ENCODE measurements around the gene PCNX2.

PCNX2 gene

DNA sequence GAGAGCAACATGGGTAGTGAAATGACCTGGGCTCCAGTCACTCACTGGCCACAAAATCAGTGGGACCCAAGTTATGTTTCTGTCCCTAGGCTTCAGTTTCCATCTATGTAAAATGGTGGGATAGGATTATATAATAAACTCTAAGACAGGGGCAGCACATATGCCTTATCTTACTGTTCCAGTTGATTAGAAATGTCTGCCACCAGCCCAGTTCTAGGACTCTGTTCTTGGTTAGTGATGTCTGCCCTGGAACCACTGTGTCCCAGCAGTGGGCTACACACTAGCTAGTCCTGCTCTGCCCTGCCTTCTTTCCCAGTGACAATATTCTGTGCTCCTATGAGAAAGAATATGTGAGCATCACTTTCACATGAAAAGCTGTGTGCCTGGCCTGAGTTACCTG lies 138.3 kb downstream of the PCNX2 start:
- DNase-seq (ENCODE audit: low read depth, low spot score): no peak
- H3K4me3 ChIP-seq (ENCODE audit: insufficient read length, low read depth): no peak overlapping the region
- H3K9ac ChIP-seq (ENCODE audit: insufficient read length, low read depth): no peak overlapping the region
- TF ChIP-seq ZNF274 (IDR thresholded peaks at IDR 0.05; ENCODE audit: low read depth, low read length) (no peak), YY1 (IDR thresholded peaks at IDR 0.05; ENCODE audit: insufficient read depth, insufficient read length) (no peak), SUZ12 (IDR thresholded peaks at IDR 0.05; ENCODE audit: extremely low read depth, insufficient read depth, insufficient read length) (no peak)
- no peaks in the 10 kb centered on the region for H3K4me1 ChIP-seq (ENCODE audit: insufficient read depth, insufficient read length)
- H3K36me3 ChIP-seq (ENCODE audit: insufficient read depth, insufficient read length, low read length): peaks cover 27% of the 10 kb centered on the region
- H3K9me3 ChIP-seq (ENCODE audit: insufficient read depth, low read length): no peaks in the 10 kb centered on the region; the same call in 1 of the 2 replicates
- H3K27me3 ChIP-seq (ENCODE audit: insufficient read depth, insufficient read length): no peaks in the 10 kb centered on the region

DNA sequence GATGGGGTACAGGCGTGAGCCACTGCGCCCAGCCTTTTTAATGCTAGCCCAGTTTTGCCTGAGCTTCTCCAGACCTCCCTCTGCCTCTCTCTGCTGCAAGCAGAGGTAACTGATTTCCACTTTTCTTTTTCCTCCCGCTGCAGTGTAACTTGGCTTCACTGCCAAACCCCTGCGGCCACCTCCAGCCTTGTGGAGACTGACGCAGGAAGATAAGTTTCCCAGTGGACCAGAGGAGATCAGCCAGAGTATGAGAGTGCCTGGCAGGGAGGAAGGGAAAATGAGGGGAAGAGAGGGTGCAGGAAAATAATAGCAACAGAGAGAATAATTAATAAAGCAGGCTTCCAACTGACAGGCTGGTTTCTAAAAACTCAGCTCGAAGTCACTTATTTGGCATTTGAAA lies 143.7 kb downstream of the PCNX2 start:
- TF ChIP-seq YY1 (IDR thresholded peaks at IDR 0.05; ENCODE audit: insufficient read depth, insufficient read length): no peak
- TF ChIP-seq ZNF274 (IDR thresholded peaks at IDR 0.05; ENCODE audit: low read depth, low read length): no peak
- TF ChIP-seq SUZ12 (IDR thresholded peaks at IDR 0.05; ENCODE audit: extremely low read depth, insufficient read depth, insufficient read length): no peak
- H3K36me3 ChIP-seq (ENCODE audit: insufficient read depth, insufficient read length, low read length): peaks cover 11% of the 10 kb centered on the region
- DNase-seq (ENCODE audit: low read depth, low spot score): no peak
- no peak overlapping the region for H3K9ac ChIP-seq (ENCODE audit: insufficient read length, low read depth)
- H3K9me3 ChIP-seq (ENCODE audit: insufficient read depth, low read length): no peaks in the 10 kb centered on the region; the same call in 1 of the 2 replicates
- no peak overlapping the region for H3K4me3 ChIP-seq (ENCODE audit: insufficient read length, low read depth)
- H3K27me3 ChIP-seq (ENCODE audit: insufficient read depth, insufficient read length): no peaks in the 10 kb centered on the region
- H3K4me1 ChIP-seq (ENCODE audit: insufficient read depth, insufficient read length): no peaks in the 10 kb centered on the region

DNA sequence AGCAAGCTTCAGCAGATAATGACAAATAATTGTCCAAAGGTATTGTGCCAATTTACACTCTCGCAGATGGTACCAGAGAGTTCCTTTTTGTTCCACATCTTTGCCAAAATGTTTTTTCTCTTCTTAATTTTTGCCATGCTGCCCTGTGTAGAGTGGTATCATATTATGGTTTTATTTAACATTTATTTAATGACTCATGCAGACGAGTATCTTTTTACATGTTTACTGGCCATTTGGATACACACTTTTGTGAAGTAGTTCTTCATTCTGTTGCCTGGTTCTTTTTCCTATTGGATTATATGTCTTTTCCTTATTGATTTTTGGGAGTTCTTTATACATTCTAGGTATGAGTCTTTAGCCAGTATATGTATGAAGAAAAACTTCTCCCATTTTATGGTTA lies 151.1 kb downstream of the PCNX2 start:
- no peak overlapping the region for H3K9ac ChIP-seq (ENCODE audit: insufficient read length, low read depth)
- TF ChIP-seq SUZ12 (IDR thresholded peaks at IDR 0.05; ENCODE audit: extremely low read depth, insufficient read depth, insufficient read length) (no peak), YY1 (IDR thresholded peaks at IDR 0.05; ENCODE audit: insufficient read depth, insufficient read length) (no peak), ZNF274 (IDR thresholded peaks at IDR 0.05; ENCODE audit: low read depth, low read length) (no peak)
- H3K4me3 ChIP-seq (ENCODE audit: insufficient read length, low read depth): no peak overlapping the region
- H3K9me3 ChIP-seq (ENCODE audit: insufficient read depth, low read length): no peaks in the 10 kb centered on the region
- no peak for DNase-seq (ENCODE audit: low read depth, low spot score)
- H3K4me1 ChIP-seq (ENCODE audit: insufficient read depth, insufficient read length): no peaks in the 10 kb centered on the region
- H3K36me3 ChIP-seq (ENCODE audit: insufficient read depth, insufficient read length, low read length): no peaks in the 10 kb centered on the region
- H3K27me3 ChIP-seq (ENCODE audit: insufficient read depth, insufficient read length): no peaks in the 10 kb centered on the region

- TF ChIP-seq SUZ12 (IDR thresholded peaks at IDR 0.05; ENCODE audit: extremely low read depth, insufficient read depth, insufficient read length) (no peak), ZNF274 (IDR thresholded peaks at IDR 0.05; ENCODE audit: low read depth, low read length) (no peak), YY1 (IDR thresholded peaks at IDR 0.05; ENCODE audit: insufficient read depth, insufficient read length) (no peak)
- no peak overlapping the region for H3K4me3 ChIP-seq (ENCODE audit: insufficient read length, low read depth)
- no peak overlapping the region for H3K9ac ChIP-seq (ENCODE audit: insufficient read length, low read depth)
- H3K27me3 ChIP-seq (ENCODE audit: insufficient read depth, insufficient read length): no peaks in the 10 kb centered on the region
- peak; percentile 44 for DNase-seq (ENCODE audit: low read depth, low spot score)
- H3K9me3 ChIP-seq (ENCODE audit: insufficient read depth, low read length): no peaks in the 10 kb centered on the region
- peaks cover 2% of the 10 kb centered on the region for H3K36me3 ChIP-seq (ENCODE audit: insufficient read depth, insufficient read length, low read length)
- H3K4me1 ChIP-seq (ENCODE audit: insufficient read depth, insufficient read length): no peaks in the 10 kb centered on the region
Observed at GRCh38 chr1:233143241-233143640, 152.3 kb downstream of the PCNX2 start.

GRCh38 chr1:233140974-233141373 lies 154.6 kb downstream of the PCNX2 start:
- Histone ChIP-seq H3K4me1 (ENCODE audit: insufficient read depth, insufficient read length) (no peaks in the 10 kb centered on the region), H3K27me3 (ENCODE audit: insufficient read depth, insufficient read length) (no peaks in the 10 kb centered on the region), H3K4me3 (ENCODE audit: insufficient read length, low read depth) (no peak overlapping the region), H3K9me3 (ENCODE audit: insufficient read depth, low read length) (no peaks in the 10 kb centered on the region), H3K9ac (ENCODE audit: insufficient read length, low read depth) (no peak overlapping the region), H3K36me3 (ENCODE audit: insufficient read depth, insufficient read length, low read length) (peaks cover 13% of the 10 kb centered on the region)
- no peak for DNase-seq (ENCODE audit: low read depth, low spot score)
- TF ChIP-seq ZNF274 (IDR thresholded peaks at IDR 0.05; ENCODE audit: low read depth, low read length) (no peak), SUZ12 (IDR thresholded peaks at IDR 0.05; ENCODE audit: extremely low read depth, insufficient read depth, insufficient read length) (no peak), YY1 (IDR thresholded peaks at IDR 0.05; ENCODE audit: insufficient read depth, insufficient read length) (no peak)

- H3K27me3 ChIP-seq (ENCODE audit: insufficient read depth, insufficient read length): no peaks in the 10 kb centered on the region
- no peak overlapping the region for H3K9ac ChIP-seq (ENCODE audit: insufficient read length, low read depth)
- peaks cover 13% of the 10 kb centered on the region for H3K36me3 ChIP-seq (ENCODE audit: insufficient read depth, insufficient read length, low read length)
- TF ChIP-seq SUZ12 (IDR thresholded peaks at IDR 0.05; ENCODE audit: extremely low read depth, insufficient read depth, insufficient read length) (no peak), ZNF274 (IDR thresholded peaks at IDR 0.05; ENCODE audit: low read depth, low read length) (no peak), YY1 (IDR thresholded peaks at IDR 0.05; ENCODE audit: insufficient read depth, insufficient read length) (no peak)
- DNase-seq (ENCODE audit: low read depth, low spot score): no peak
- no peaks in the 10 kb centered on the region for H3K4me1 ChIP-seq (ENCODE audit: insufficient read depth, insufficient read length)
- no peak overlapping the region for H3K4me3 ChIP-seq (ENCODE audit: insufficient read length, low read depth)
- no peaks in the 10 kb centered on the region for H3K9me3 ChIP-seq (ENCODE audit: insufficient read depth, low read length)
Observed at GRCh38 chr1:233140499-233140898, 155.0 kb downstream of the PCNX2 start.

DNA sequence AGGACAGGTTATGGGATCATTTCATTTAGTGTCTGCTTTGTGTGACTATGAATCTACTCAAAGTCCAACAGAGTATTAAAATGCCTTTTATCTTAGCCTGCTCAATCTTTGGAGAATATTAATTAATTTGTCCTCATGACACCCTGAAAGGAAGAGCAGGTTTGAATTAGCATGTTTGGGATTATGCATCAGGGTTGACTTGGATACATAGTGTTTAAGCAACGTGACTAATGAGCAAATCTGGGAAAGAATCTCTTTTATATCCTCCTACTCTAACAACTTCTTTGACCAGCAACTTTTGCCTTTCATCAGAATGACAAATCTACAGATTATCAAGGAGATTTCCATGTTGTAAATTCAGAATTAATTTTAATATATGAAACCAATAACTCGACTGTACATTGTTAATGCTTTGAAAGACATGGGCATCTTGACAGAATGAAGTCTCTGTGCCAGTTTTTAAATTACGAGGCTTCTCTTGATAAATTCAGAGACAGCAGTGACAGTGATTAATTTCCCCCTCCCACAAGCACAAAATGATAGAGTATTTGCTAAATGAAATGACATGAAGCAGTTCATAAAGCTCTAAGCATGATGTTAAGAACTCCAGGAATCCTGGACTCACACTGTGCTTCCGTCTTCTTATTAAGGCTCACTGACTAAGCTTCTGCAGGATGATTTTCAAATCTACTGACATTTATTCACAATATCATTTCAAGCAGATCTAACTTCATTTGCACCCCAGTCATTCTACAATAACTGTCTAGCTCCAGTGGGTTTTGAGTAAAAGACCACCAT lies 156.5 kb downstream of the PCNX2 start:
- H3K27me3 ChIP-seq (ENCODE audit: insufficient read depth, insufficient read length): no peaks in the 10 kb centered on the region
- peaks cover 28% of the 10 kb centered on the region for H3K36me3 ChIP-seq (ENCODE audit: insufficient read depth, insufficient read length, low read length)
- TF ChIP-seq SUZ12 (IDR thresholded peaks at IDR 0.05; ENCODE audit: extremely low read depth, insufficient read depth, insufficient read length) (no peak), YY1 (IDR thresholded peaks at IDR 0.05; ENCODE audit: insufficient read depth, insufficient read length) (no peak), ZNF274 (IDR thresholded peaks at IDR 0.05; ENCODE audit: low read depth, low read length) (no peak)
- no peaks in the 10 kb centered on the region for H3K9me3 ChIP-seq (ENCODE audit: insufficient read depth, low read length)
- H3K4me1 ChIP-seq (ENCODE audit: insufficient read depth, insufficient read length): no peaks in the 10 kb centered on the region
- no peak for DNase-seq (ENCODE audit: low read depth, low spot score)
- no peak overlapping the region for H3K9ac ChIP-seq (ENCODE audit: insufficient read length, low read depth)
- H3K4me3 ChIP-seq (ENCODE audit: insufficient read length, low read depth): no peak overlapping the region
